Mesendoderm (in vitro differentiated cells): Measurements from ENCODE around the gene CHRM4.
"Not testable (repeated sequence)": the region's sequence is repeated elsewhere in the genome, so short reads cannot be mapped to it uniquely, and the experiment has no call there.

Experiments used
- DNase-seq: peaks from one replicate; pipeline ENCODE4 v3.0.0; 2013
- H2AK5ac ChIP-seq: 2 replicates; pipeline ENCODE4 v1.6.1; 2013; ENCODE audit warnings: low read length, inconsistent platforms
- H2BK120ac ChIP-seq: 2 replicates; pipeline ENCODE4 v1.6.1; 2013; ENCODE audit warnings: low read depth, mild to moderate bottlenecking, low read length, moderate library complexity, mixed read lengths
- H2BK15ac ChIP-seq: replicated peaks from 2 replicates; pipeline ENCODE4 v1.6.1; 2013; ENCODE audit warnings: low read depth, mild to moderate bottlenecking, moderate library complexity
- H2BK5ac ChIP-seq: 2 replicates; pipeline ENCODE4 v1.6.1; 2013; ENCODE audit warnings: low read length, inconsistent platforms
- H3K18ac ChIP-seq: 2 replicates; pipeline ENCODE4 v1.6.1; 2013; ENCODE audit warnings: mild to moderate bottlenecking, low read length, mixed read lengths
- H3K23ac ChIP-seq: one replicate; pipeline ENCODE4 v1.6.1; 2013; ENCODE audit warnings: low read length
- H3K27ac ChIP-seq: 2 replicates; pipeline ENCODE4 v1.5.1; 2013; ENCODE audit warnings: low read depth, mild to moderate bottlenecking, inconsistent platforms, low read length, moderate library complexity
- H3K27me3 ChIP-seq: 2 replicates; pipeline ENCODE4 v1.6.1; 2013; ENCODE audit warnings: low read length, control low read depth, mild to moderate bottlenecking, inconsistent platforms; ENCODE audit not compliant: insufficient read depth, poor library complexity
- H3K36me3 ChIP-seq: 2 replicates; pipeline ENCODE4 v1.6.1; 2013; ENCODE audit warnings: low read length, inconsistent platforms; ENCODE audit not compliant: control insufficient read depth, insufficient read depth
- H3K4ac ChIP-seq: one replicate; pipeline ENCODE4 v1.6.1; 2013; ENCODE audit warnings: low read depth, mild to moderate bottlenecking, low read length, moderate library complexity
- H3K4me1 ChIP-seq: 2 replicates; pipeline ENCODE4 v1.6.1; 2013; ENCODE audit warnings: low read depth, low read length, inconsistent platforms; ENCODE audit not compliant: control insufficient read depth
- H3K4me2 ChIP-seq: 2 replicates; pipeline ENCODE4 v1.6.1; 2013; ENCODE audit warnings: low read length
- H3K4me3 ChIP-seq: 2 replicates; pipeline ENCODE4 v1.5.1; 2013; ENCODE audit warnings: mild to moderate bottlenecking, low read length
- H3K56ac ChIP-seq: one replicate; pipeline ENCODE4 v1.6.1; 2013; ENCODE audit warnings: low read length
- H3K79me1 ChIP-seq: 2 replicates; pipeline ENCODE4 v1.6.1; 2013; ENCODE audit warnings: low read length, inconsistent platforms
- H3K79me2 ChIP-seq: 2 replicates; pipeline ENCODE4 v1.6.1; 2013; ENCODE audit warnings: mild to moderate bottlenecking, low read length; ENCODE audit not compliant: control insufficient read depth, insufficient read depth
- H3K9ac ChIP-seq: 2 replicates; pipeline ENCODE4 v1.6.1; 2013; ENCODE audit warnings: low read length, inconsistent platforms
- H4K5ac ChIP-seq: one replicate; pipeline ENCODE4 v1.6.1; 2013; ENCODE audit warnings: low read length
- H4K8ac ChIP-seq: one replicate; pipeline ENCODE4 v1.6.1; 2013; ENCODE audit warnings: low read depth, mild to moderate bottlenecking, control low read depth, low read length, moderate library complexity
- WGBS: extraction: QIAGEN DNeasy Blood & Tissue Kit; methylation state at CpG from one replicate; pipeline ENCODE4 v1.1.7; 2013; ENCODE audit warnings: low lambda C conversion rate, missing lambda C conversion rate; ENCODE audit not compliant: insufficient coverage; ENCODE audit errors: extremely low coverage; 5-methylcytosine and 5-hydroxymethylcytosine counted together

CHRM4 gene

DNA sequence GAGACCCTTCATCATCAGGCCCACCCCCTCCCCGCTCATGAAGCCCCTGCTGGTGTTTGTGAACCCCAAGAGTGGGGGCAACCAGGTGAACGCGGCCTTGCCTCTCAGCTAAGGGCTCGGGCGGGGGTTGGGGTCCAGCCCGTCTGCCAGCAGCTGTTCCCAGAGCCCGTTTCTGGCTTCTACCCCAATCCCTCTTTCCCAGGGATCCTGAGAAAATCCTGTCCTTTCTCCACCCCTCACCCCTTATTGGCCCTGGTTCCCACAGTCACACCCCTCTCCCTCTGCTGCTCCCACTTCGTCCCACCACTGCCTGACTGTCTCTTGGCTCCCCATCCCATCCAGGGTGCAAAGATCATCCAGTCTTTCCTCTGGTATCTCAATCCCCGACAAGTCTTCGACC lies 19.5 kb downstream of the CHRM4 start:
- Histone ChIP-seq H4K8ac (no peak overlapping the region), H3K18ac (no peak overlapping the region), H3K79me1 (no peaks in the 10 kb centered on the region), H2BK15ac (no peak overlapping the region), H3K4me3 (no peak overlapping the region), H3K36me3 (peaks cover 4% of the 10 kb centered on the region), H3K23ac (no peak overlapping the region), H3K27ac (no peak overlapping the region), H2BK5ac (no peak overlapping the region), H2AK5ac (no peak overlapping the region), H3K4me2 (no peak overlapping the region), H2BK120ac (no peak overlapping the region), H3K4ac (no peak overlapping the region), H3K79me2 (no peaks in the 10 kb centered on the region), H4K5ac (no peak overlapping the region), H3K4me1 (no peaks in the 10 kb centered on the region), H3K9ac (no peak overlapping the region), H3K27me3 (no peaks in the 10 kb centered on the region), H3K56ac (no peak overlapping the region)
- no CpG with 5 or more reads among the region's 10 CpGs for WGBS
- DNase-seq: no peak

DNA sequence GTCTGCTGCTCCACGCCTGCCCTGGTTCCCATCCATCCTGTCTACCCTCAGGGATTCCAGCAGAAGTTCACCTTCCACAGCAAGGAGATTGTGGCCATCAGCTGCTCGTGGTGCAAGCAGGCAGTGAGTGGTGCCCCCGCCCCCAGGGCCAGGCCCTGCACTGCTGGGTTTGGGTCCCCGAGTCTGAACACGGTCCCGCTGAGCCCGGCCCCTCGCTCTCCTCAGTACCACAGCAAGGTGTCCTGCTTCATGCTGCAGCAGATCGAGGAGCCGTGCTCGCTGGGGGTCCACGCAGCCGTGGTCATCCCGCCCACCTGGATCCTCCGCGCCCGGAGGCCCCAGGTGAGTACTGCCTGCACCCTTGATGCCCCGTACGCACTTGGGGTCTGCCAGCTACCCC lies 20.3 kb downstream of the CHRM4 start:
- not testable (repeated sequence) for H3K27me3 ChIP-seq, H3K9ac ChIP-seq, H2BK15ac ChIP-seq, H3K4ac ChIP-seq, DNase-seq, H3K36me3 ChIP-seq, H2BK5ac ChIP-seq, H3K4me3 ChIP-seq, H4K5ac ChIP-seq, H3K79me2 ChIP-seq, H3K79me1 ChIP-seq, H3K4me2 ChIP-seq, H4K8ac ChIP-seq, H3K18ac ChIP-seq, H2BK120ac ChIP-seq, H3K23ac ChIP-seq, H3K56ac ChIP-seq, H3K27ac ChIP-seq, H2AK5ac ChIP-seq, H3K4me1 ChIP-seq
- no CpG with 5 or more reads among the region's 19 CpGs for WGBS

DNA sequence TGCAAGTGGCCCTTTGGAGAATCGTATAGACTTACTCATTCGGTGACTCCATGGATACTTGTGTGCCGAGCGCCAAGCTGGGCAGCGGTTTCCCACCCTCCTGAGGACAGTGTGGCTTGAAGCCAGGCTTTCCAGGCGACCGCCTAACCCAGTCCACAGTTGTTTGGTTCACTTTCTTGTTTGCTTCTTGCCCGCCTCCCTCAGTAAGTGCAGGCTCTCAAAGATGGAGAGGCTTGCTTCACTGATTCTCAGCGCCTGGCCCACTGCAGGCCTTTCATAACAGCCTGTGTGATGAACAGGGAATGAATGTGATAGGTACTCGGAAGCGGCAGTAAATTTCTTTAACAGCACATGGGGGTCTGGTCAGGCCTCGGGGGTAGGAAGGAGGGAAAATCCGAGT lies 21.3 kb downstream of the CHRM4 start:
- H2BK15ac ChIP-seq: no peak overlapping the region
- no peak overlapping the region for H4K5ac ChIP-seq
- H3K56ac ChIP-seq: no peak overlapping the region

DNA sequence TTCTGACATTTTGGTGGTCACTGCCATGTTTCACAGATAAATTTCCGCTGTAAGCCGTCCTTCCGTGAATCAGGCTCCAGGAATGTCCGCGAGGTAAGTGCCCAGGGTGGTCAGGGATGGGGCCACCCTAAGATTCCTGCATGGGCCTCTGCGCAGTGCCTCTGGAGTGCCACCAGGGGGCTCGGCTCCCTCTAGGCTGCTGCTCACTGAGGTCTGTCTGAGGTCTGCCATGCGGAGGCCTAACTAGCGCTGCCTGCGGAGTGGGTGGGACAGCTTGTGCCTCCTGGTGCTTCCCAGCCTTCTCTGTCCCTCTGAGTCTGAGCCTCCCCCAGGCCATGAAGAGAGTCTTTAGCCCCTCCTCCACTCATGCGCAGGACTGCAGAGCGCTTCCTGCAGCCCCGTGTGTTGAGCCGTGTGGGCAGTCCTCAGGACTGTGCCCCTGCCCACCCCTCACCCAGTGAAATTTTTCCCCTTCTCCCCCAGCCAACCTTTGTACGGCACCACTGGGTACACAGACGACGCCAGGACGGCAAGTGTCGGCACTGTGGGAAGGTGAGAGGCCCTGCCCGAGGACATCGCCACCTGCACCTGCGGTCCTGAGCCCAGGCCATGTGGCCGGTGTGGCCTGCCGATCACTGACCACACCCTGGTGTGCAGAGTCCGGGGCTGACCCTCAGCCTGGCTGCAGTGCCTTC lies 22.0 kb downstream of the CHRM4 start:
- no peak overlapping the region for H3K4ac ChIP-seq
- no CpG with 5 or more reads among the region's 25 CpGs for WGBS
- H3K27me3 ChIP-seq: no peaks in the 10 kb centered on the region
- H3K18ac ChIP-seq: no peak overlapping the region
- H3K9ac ChIP-seq: no peak overlapping the region
- H3K56ac ChIP-seq: peak overlapping the region; percentile 11
- peak; percentile 94 for DNase-seq
- H2AK5ac ChIP-seq: no peak overlapping the region
- no peak overlapping the region for H2BK15ac ChIP-seq
- no peak overlapping the region for H3K4me2 ChIP-seq
- H3K36me3 ChIP-seq: no peaks in the 10 kb centered on the region
- no peak overlapping the region for H3K4me3 ChIP-seq
- no peaks in the 10 kb centered on the region for H3K4me1 ChIP-seq
- H4K8ac ChIP-seq: no peak overlapping the region
- no peak overlapping the region for H4K5ac ChIP-seq
- H2BK5ac ChIP-seq: no peak overlapping the region
- H3K79me2 ChIP-seq: no peaks in the 10 kb centered on the region
- peaks cover 1% of the 10 kb centered on the region for H3K79me1 ChIP-seq
- no peak overlapping the region for H3K27ac ChIP-seq
- H3K23ac ChIP-seq: no peak overlapping the region
- no peak overlapping the region for H2BK120ac ChIP-seq

More for the DNA sequence above, 21.3 kb downstream of the CHRM4 start:
- DNase-seq: no peak
- H3K18ac ChIP-seq: no peak overlapping the region
- no peak overlapping the region for H3K4me2 ChIP-seq
- no peak overlapping the region for H3K9ac ChIP-seq
- WGBS: no CpG with 5 or more reads among the region's 13 CpGs
- H3K27ac ChIP-seq: no peak overlapping the region
- H2AK5ac ChIP-seq: no peak overlapping the region
- H2BK5ac ChIP-seq: no peak overlapping the region
- no peaks in the 10 kb centered on the region for H3K79me2 ChIP-seq
- H3K4ac ChIP-seq: no peak overlapping the region
- no peak overlapping the region for H2BK120ac ChIP-seq
- H3K79me1 ChIP-seq: no peaks in the 10 kb centered on the region
- H3K27me3 ChIP-seq: no peaks in the 10 kb centered on the region
- H3K4me3 ChIP-seq: no peak overlapping the region
- H3K23ac ChIP-seq: no peak overlapping the region
- H3K36me3 ChIP-seq: no peaks in the 10 kb centered on the region
- H3K4me1 ChIP-seq: no peaks in the 10 kb centered on the region
- no peak overlapping the region for H4K8ac ChIP-seq

DNA sequence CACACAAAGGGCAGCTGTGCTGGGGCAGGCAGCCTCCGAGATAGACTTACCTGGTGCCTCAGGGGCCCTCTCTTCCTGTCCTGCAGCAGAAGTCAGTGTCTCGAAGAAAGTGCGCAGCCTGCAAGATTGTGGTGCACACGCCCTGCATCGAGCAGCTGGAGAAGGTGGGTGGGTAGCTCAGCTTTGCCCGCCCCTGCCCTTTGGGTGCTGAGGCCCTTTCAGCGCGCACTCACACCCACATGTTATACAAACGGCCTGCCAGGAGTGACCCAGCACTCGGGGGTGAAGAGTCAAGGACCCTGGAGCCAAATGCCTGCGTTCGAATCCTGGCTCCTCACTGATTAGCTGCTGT lies 23.7 kb downstream of the CHRM4 start:
- no peak overlapping the region for H4K5ac ChIP-seq
- H4K8ac ChIP-seq: no peak overlapping the region
- H3K27ac ChIP-seq: no peak overlapping the region
- H3K9ac ChIP-seq: no peak overlapping the region
- no peak overlapping the region for H2AK5ac ChIP-seq
- no peak overlapping the region for H3K4ac ChIP-seq
- H2BK5ac ChIP-seq: no peak overlapping the region
- peaks cover 4% of the 10 kb centered on the region for H3K79me1 ChIP-seq
- no peaks in the 10 kb centered on the region for H3K36me3 ChIP-seq
- no peak overlapping the region for H3K56ac ChIP-seq
- H3K4me2 ChIP-seq: no peak overlapping the region
- DNase-seq: no peak
- H3K23ac ChIP-seq: no peak overlapping the region
- H3K4me3 ChIP-seq: no peak overlapping the region
- H2BK120ac ChIP-seq: no peak overlapping the region
- WGBS: no CpG with 5 or more reads among the region's 12 CpGs
- H3K27me3 ChIP-seq: no peaks in the 10 kb centered on the region
- H2BK15ac ChIP-seq: no peak overlapping the region
- no peaks in the 10 kb centered on the region for H3K4me1 ChIP-seq
- no peak overlapping the region for H3K18ac ChIP-seq
- no peaks in the 10 kb centered on the region for H3K79me2 ChIP-seq

DNA sequence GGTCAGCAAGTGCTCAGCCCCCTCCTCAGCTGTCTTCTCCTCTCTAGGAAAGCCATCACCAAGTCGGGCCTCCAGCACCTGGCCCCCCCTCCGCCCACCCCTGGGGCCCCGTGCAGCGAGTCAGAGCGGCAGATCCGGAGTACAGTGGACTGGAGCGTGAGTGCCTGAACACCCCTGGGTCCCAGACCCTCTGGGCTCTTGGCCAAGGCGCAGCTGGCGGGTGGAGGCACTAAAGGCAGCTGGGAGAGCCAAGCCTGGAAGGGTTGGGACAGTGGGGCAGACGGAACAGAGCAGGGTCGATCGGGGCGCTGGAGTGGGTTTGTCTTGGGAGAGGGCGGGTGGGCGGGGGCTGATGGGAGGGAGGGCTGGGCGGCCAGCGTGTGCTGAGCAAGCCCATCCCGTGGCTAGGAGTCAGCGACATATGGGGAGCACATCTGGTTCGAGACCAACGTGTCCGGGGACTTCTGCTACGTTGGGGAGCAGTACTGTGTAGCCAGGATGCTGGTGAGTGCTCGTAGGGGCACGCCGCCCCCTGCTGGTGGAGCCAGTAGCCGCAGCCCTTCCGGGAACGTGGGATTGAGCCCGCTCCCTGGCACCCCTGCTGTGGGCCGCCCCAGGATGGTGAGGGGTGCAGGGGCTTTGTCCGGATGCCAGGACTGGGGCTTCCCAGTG lies 24.2 kb downstream of the CHRM4 start:
- Histone ChIP-seq H4K5ac (no peak overlapping the region), H3K27me3 (no peaks in the 10 kb centered on the region), H3K36me3 (no peaks in the 10 kb centered on the region), H2AK5ac (no peak overlapping the region), H2BK5ac (no peak overlapping the region), H3K79me1 (peaks cover 5% of the 10 kb centered on the region), H3K56ac (no peak overlapping the region), H3K9ac (no peak overlapping the region), H2BK120ac (no peak overlapping the region), H3K18ac (no peak overlapping the region), H3K4me3 (no peak overlapping the region), H3K79me2 (no peaks in the 10 kb centered on the region), H3K23ac (no peak overlapping the region), H2BK15ac (no peak overlapping the region), H3K4me1 (no peaks in the 10 kb centered on the region), H4K8ac (no peak overlapping the region), H3K27ac (no peak overlapping the region), H3K4ac (no peak overlapping the region), H3K4me2 (no peak overlapping the region)
- no CpG with 5 or more reads among the region's 32 CpGs for WGBS
- DNase-seq: no peak
